Activated CD4-positive, alpha-beta T cell treated with anti-CD3 and anti-CD28 coated beads, Interleukin-2, amount 50 U/mL, for 24 hours (primary cell): ENCODE measurements around the gene PER2.
"Not testable (repeated sequence)": the region's sequence is repeated elsewhere in the genome, so short reads cannot be mapped to it uniquely, and the experiment has no call there.

Source experiments
- DNase-seq, 2 donors: peaks; one replicate each; pipeline ENCODE4 v3.0.0-alpha.2; 2020; ENCODE audit warnings: low read depth in 1 of 2, low spot score in 1 of 2

PER2 gene

GRCh38 chr2:238286987-238287736, 1.2 kb downstream of the PER2 start:
- peak in 1 of 2 donors; percentile 12 for DNase-seq

GRCh38 chr2:238286551-238286950, 1.9 kb downstream of the PER2 start:
- no peak for DNase-seq

- DNase-seq, result no peak
Measured at GRCh38 chr2:238286095-238286494, 2.3 kb downstream of the PER2 start.

DNA sequence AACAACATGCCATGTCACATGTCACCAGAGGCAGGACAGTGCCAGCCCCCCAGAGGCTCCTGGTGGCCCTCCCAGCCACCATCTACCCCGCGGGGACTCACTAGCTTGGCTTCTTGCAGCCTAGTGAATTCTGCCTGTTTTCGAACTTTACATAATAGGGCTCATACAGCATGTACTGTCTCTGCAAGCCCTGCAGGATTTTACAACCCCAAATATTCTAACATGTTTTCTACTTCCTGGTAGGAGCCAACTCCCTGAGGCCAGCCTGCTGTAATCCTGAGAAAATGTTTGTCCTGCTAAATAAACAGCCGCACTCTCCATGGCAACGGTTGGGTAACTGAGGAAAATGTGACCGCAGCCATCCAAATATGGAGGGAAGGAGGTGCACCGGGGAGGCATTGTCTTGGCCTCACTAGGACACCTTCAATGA, 2.7 kb downstream of the PER2 start:
- DNase-seq, result no peak

DNA sequence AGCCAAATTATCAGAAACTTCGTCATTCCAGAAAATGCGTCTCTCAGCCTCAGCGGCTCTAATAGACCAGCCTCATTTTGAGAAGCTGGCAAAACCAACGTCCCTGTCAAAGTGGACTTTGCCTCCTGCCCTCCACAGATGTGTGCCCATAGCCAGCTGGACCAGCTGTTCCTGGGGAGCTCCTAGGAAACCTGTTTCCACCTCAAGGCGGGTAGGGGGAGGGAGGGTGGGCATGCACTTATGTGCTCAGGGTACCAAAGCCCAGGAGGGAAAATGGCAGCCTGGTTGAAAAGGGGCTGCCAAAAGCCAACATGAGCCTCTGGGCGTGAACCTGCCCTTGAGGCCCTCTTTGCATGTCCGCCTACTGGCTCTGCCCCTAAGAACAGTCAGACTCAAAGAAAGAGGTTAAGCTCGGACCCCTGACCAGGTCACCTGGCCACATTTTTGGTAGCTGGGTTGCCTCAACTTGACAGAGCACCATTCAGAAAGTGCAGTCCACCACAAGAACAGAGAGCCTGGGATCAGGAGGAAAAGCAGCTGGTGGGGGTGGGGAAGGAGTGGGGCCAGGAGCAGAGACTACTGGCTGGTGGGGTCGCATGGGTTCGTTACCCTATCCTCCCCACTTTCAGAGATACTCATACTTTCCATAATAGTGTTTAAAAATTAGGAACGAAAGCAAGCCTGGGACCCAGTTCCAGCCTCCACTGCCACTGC, 3.5 kb downstream of the PER2 start:
- no peak for DNase-seq

- no peak for DNase-seq
Measured at GRCh38 chr2:238282861-238283738, 5.3 kb downstream of the PER2 start.

DNA sequence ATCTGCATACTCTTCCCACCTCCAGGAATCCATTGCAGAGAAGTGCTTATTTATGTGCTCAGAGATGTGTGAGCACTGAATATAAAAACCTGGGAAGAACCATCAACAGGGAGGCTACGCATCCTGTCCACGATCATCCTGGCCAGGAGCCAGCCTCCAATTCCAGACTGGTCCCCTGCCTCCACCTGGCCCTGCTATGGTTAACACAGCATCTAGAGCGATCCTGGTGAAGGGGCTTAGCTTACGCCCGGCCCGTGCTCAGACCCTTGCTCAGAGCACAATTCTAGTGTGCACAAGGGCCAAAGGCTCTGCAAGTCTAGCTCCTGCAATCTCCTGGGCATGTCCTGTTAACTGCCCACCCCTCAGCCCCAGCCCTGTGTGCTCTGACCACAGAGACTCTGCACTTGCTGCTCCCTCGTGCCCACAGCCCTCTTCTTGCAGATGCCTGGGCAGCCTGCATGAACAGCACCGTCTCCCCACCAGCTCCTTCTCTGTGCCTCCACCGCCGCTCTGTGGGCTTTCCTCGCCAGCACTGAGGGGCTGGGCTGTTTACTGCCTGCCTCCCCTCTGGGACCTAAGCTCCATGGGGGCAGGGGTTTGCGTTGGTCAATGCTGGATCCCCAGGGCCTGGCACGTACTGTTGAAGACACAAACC, 6.5 kb downstream of the PER2 start:
- no peak for DNase-seq

- no peak for DNase-seq
Measured at GRCh38 chr2:238280083-238280825, 8.2 kb downstream of the PER2 start.

DNA sequence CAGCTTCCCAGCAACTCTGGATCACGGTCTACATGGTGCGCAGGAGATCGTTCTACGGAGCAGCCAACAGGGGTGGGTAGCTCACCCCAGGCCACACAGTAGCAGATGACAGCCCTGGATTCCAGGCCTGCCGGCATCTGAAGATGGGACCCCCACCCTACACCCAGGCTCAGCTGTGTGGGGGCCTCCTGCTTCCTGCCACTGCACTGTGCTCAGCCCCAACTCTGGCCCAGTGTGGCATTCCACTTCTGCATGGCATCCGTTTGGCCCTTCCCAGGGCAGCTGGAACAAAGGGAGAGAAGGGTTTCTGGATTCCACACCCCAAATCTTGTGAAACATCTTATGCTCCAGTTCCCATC, 9.1 kb downstream of the PER2 start:
- DNase-seq, result no peak

DNA sequence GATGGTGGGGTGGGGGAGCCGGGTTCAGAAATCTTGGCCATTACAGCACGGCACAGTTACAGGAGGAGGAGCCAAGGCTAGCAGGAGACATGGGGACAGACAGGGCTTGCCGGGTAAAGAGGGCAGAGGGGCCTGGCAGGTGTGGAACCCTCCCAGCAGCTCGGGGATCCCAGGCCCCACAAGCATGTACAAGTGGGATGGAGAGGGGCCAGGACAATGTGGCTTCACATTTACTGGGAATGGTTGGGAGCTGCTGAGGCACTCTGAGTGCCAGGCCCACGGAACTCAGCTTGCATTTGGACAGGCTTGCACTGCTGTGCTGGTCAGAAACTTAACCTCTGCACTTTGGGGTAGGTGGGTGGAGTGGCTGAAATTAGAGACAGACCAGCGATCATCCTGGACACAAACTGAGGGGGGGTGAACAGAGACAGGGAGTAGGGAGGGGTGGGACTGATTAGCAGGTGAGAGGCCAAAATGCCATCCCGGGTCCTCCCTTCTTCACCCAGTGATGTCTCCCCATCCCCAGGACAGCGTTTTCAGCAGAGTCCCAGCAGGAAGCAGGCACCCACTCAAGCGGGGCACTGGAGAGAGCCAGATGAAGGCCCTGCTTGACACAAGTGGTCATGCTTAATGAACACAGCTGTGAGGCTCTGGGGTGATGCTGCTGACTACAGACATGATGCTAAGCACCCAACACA, 9.6 kb downstream of the PER2 start:
- DNase-seq, result no peak

GRCh38 chr2:238277695-238278094, 10.7 kb downstream of the PER2 start:
- no peak for DNase-seq

DNA sequence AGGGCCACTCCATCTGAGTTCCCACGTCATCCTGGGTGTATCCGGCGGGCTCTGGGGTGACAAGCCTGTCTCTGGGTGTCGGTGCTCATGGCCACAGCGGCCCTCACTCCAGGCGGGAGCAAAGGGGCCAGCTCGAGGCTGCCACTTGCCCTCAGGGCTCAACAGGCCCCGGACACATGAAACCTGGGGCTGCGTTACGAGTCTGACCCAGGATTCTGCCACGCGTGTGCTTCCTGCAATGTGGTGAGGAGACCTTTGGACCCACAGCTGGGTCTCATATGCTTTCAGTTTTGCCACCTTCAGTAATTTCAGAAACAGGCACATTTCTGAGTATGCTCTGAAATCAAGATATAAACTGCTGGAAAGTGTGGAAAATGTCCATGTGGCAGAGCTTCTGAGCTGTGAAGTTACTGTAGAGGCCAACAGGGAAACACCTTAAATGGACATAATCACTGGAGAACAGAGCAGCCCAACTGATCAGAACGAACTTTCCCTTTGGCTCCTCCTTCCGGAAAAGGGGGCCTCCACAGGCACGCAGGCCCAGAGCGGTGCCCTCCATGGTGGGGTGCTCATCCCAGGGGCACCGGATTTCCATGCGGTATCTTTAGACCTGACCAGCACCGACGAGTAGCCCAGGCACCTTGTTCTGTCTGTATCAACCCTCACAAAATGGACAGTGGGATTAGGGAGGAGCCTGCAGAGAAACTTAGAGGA, 14.1 kb downstream of the PER2 start:
- no peak for DNase-seq

DNA sequence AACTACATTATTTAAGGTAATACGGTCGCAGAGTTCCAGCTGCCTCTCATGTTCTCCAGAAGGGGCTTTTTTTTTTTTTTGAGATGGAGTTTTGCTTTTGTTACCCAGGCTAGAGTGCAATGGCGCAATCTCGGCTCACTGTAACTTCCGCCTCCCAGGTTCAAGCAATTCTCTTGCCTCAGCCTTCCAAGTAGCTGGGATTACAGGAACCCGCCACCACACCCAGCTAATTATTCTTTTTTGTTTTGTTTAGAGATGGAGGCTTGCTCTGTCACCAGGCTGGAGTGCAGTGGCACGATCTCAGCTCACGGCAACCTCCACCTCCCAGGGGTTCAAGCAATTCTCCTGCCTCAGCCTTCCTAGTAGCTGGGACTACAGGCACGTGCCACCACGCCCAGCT, 15.0 kb downstream of the PER2 start:
- DNase-seq, result not testable (repeated sequence)

GRCh38 chr2:238272156-238272555, 16.3 kb downstream of the PER2 start:
- no peak for DNase-seq

- DNase-seq, result not testable (repeated sequence)
Measured at GRCh38 chr2:238271686-238272085, 16.7 kb downstream of the PER2 start.

DNA sequence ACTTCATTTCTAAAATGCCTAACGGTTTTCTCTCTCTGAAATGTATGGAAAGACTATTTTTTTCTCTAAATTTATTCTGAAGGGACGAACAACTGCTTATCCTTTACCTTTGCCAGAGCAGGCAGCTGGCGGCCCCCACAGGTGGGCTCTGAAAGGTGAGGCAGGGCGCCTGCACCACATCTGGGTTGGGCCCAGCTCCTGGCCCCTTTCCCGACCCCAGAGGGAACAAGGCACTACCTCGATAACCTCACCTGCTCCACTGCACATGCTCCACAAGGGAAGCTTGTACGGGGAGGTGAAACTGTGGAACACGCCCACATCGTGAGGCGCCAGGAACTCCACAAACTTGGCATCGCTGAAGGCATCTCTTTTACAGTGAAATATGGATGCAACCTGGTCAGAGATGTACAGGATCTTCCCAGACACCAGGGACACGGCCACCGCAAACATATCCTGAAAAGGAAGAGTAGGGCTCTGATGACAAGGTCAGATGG, 17.3 kb downstream of the PER2 start:
- no peak for DNase-seq

- DNase-seq, result no peak
Measured at GRCh38 chr2:238270606-238271005, 17.8 kb downstream of the PER2 start.

DNA sequence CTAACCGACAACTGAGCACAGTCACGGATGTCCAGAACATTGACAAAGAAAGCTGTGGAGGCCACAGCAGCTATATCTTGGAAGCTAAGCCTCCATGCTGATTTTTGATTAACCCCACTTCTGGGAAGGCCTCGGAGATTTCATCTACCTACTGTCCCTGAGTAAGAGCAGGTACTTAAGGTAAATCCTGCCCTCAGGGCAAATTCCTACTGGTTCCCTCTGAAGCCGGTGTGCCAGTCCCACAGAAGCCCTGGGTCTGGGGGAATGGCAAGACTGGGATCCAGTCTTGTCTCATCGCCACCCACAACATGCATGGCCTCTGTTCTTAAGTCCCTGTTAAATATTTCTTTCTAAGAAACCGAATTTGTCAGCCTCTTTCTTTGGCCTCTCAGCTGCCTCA, 18.7 kb downstream of the PER2 start:
- DNase-seq, result no peak
